Kidney capillary endothelial cell (primary cell): ENCODE data around the gene COQ10A.
A peak's percentile ranks its signal among the peaks of the same experiment; 100 is the strongest.

ENCODE experiments used
- DNase-seq: peaks from one replicate; pipeline ENCODE4 v3.0.0-alpha.2; 2018; ENCODE audit warnings: low spot score

Gene COQ10A

DNA sequence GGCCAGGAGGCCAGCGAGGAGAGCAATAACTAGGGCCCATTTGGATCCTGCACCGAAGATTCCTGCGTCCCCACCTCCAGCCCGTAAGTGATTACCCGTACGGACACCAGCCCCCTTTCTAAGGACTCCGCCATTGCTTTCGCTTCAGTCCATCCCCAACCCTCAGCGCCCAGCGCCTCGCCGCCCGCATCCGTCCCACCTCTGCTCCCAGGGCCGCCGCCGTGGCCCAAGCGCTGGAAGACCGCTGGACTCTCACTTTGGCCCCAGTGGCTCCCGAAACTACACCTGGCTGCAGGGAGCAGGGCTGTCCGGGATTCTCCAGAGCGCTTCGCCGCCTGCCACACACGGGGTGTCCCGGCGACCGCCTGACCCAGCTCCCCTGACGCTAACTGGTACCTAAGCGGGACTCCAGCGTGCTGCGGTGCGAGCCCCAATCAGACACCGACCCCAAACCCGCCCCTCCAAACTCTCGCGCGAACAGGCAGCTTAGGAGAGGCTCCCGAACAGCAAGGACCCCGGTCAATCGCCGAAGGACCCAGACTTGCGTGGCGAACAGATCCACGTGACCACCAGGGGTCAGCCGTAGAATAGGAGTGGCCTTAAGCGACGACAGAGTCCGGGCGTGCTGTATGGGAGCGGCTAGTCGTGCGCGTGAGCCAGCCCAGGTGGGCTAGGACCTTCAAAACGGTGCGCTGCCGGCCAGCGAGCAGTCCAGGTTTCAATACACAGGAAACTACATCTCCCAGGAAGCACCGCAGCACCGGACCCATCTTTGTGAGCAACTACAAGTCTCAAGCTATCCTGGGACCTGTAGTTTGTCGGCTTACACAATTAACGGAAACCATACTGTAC is 49.1 kb downstream of the COQ10A start, which contains the start of gene CNPY2:
Gene CNPY2 (minus strand): TSS at position 367 of the 852 bp plus-strand sequence. CDS start 771 bp downstream, outside the sequence.
- DNase-seq: peak; percentile 94

GRCh38 chr12:56317675-56318074 is 50.9 kb downstream of the COQ10A start:
- no peak for DNase-seq
